GM20431 (cell line): ENCODE data around the gene ARHGEF12.

ENCODE experiments used
- in situ Hi-C: fragments of 300-500 bp; cut with MseI, MboI; formaldehyde crosslinking; loops from one replicate; pipeline ENCODE4 v1.15.0; 2020; ENCODE audit warnings: low sequenced_read_pairs; ENCODE audit not compliant: unreplicated experiment

The ARHGEF12 gene

GRCh38 chr11:120471131-120471530 lies 134.9 kb downstream of the ARHGEF12 start:
- in situ Hi-C loops: no loop called here

GRCh38 chr11:120471994-120472393 lies 135.8 kb downstream of the ARHGEF12 start:
- in situ Hi-C loops: no loop called here

- in situ Hi-C loops: no loop called here
These were observed 137.3 kb downstream of the ARHGEF12 start for GRCh38 chr11:120473503-120473902.

DNA sequence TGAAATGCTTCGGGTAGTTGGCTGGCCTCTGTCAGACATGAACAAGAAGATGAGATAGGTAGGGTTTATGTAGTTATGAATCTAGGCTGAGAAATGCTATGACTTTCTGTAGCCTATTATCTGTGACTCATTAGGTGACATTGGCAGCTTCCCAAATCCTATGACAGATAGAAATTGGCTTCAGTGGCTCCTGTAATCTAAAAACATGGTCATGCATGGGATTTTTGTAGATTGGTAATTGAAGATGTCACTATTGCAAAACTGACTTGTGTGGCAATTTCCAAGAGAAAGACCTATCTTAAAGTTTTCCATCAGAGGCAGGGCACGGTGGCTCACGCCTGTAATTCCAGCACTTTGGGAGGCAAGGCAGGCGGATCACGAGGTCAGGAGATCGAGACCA lies 145.9 kb downstream of the ARHGEF12 start:
- in situ Hi-C loops: no loop called here

DNA sequence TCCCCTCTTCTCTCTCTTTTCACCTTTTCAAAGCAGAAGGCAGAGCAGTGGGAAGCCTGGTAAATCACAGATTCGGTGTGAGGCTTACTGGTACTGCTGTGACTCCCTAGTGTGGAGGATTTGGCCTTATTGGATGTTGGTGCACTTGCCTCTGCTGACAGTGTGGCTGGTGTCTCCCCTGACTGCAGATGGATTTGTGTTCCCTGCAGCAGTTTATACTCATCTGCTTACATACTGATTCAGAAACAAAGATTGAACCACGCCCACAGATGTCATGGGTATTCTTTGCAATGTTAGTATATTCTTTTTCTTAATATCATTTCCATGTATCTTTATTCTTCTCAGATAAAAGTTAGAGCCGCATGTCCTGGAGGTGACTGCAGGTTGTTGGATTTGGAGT lies 148.5 kb downstream of the ARHGEF12 start:
- in situ Hi-C loops: no loop called here

DNA sequence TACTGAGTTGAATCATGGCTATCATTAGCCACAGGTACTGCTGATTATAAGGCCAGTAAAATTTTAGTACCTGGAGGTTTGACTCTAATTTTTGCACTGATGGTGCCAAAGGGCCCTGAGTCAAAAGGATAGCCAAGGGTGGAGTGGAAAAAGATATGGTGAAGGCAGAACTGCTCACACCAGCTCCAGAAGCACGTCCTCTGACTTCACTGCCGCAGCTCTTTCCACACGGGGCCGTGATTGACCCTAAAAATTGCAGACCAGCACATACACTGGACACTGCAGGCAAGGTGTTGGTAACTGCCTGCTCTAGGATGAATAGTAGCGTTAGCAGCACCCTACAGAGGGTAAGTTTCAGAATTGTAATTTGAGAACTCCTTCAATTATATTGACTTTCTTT lies 149.9 kb downstream of the ARHGEF12 start:
- in situ Hi-C loops: no loop called here

- in situ Hi-C loops: no loop called here
These were observed 153.6 kb downstream of the ARHGEF12 start for GRCh38 chr11:120489799-120490198.

DNA sequence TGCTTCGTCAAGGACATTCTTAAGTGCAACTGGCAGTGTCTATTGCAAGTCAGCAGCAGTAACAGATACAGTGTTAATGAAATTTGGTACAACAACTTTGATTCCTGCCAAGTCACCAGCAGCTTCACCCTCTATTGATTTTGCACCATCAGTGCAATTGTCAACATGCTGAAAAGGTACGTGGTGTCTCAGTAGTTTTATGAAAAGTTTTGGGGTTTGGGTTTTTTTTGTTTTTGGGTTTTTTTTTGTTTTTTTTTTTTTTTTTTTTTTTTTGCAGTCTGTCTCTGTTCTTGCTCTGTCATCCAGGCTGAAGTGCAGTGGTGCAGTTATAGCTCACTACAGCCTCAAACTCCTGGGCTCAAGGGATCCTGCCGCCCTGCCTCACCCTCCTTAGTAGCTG lies 156.3 kb downstream of the ARHGEF12 start:
- in situ Hi-C loops: no loop called here

DNA sequence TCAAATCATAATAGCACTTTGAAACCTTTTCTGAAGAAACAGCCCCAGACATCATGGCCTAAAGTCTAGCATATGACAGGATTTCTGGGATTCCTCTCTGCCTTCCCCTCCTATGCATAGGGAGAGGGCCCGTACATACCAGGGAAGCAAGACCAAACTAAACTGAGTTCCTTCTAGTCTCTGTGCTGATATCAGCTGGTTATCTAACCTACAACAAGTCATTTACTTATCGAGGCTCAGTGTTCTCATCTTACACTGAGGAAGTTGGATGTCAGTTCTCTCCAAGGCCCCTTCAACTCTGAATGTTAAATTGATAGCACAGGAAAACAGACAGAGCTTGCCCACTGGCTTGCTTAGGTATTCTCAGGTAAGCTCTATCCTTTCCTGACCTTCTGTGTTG lies 158.4 kb downstream of the ARHGEF12 start:
- in situ Hi-C loops: no loop called here

GRCh38 chr11:120499088-120499487 lies 162.9 kb downstream of the ARHGEF12 start:
- in situ Hi-C loops: no loop called here

GRCh38 chr11:120499859-120500258 lies 163.6 kb downstream of the ARHGEF12 start:
- in situ Hi-C loops: loop anchor here (10.0 to 25.0 kb wide), 2 partner anchors 435 to 612 kb away; partner anchors contain the start of gene TECTA

DNA sequence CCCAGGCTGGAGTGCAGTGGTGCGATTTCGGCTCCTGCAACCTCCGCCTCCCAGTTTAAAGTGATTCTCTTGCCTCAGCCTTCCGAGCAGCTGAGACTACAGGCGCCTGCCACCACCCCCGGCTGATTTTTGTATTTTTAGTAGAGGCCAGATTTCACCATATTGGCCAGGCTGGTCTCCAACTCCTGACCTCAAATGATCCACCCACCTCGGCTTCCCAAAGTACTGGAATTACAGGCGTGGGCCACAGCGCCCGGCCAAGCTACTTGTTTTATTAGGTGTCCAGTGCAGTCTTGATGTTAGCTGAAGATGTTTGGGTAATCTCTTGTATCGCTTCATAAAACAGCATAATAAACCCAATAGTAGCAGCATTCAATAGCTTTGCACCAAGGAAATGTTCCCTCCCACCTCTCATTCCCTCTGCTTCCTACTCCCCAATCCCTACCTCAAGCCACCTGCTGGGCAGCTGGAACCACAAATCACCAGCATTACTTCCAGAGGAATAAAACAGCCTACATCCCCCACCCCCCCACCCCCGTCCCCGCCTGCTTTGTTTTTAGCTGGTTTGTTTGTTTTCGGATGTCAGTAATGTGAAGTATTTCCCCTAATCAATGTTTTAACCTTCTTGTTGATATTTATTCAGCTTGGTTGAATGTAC lies 164.3 kb downstream of the ARHGEF12 start:
- in situ Hi-C loops: loop anchor here (10.0 to 25.0 kb wide), 2 partner anchors 434 to 612 kb away; partner anchors contain the start of gene TECTA

- in situ Hi-C loops: loop anchor here (10.0 to 25.0 kb wide), 2 partner anchors 433 to 611 kb away; partner anchors contain the start of gene TECTA
These were observed 165.2 kb downstream of the ARHGEF12 start for GRCh38 chr11:120501440-120501839.

GRCh38 chr11:120501976-120502755 lies 166.0 kb downstream of the ARHGEF12 start:
- in situ Hi-C loops: loop anchor here (10.0 to 25.0 kb wide), 2 partner anchors 433 to 610 kb away; partner anchors contain the start of gene TECTA

DNA sequence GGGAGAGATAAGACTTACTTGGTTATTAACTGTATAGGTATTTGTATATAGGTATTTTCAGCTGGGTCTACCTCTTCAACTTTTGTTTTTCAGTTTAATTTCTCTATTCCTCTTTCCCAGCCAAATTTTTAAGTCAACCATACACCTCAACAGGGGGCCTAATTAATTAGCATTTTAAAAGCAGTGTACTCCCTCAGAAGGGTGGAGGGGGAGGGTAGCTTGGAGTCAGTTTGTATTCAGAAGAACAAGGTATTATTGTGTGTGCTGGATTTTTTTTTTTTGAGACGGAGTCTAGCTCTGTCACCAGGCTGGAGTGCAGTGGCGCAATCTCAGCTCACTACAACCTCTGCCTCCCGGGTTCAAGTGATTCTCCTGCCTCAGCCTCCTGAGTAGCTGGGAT lies 167.3 kb downstream of the ARHGEF12 start:
- in situ Hi-C loops: loop anchor here (10.0 to 25.0 kb wide), 2 partner anchors 431 to 609 kb away; partner anchors contain the start of gene TECTA

GRCh38 chr11:120505801-120506425 lies 169.7 kb downstream of the ARHGEF12 start:
- in situ Hi-C loops: loop anchor here (10.0 to 25.0 kb wide), 2 partner anchors 429 to 606 kb away; partner anchors contain the start of gene TECTA

DNA sequence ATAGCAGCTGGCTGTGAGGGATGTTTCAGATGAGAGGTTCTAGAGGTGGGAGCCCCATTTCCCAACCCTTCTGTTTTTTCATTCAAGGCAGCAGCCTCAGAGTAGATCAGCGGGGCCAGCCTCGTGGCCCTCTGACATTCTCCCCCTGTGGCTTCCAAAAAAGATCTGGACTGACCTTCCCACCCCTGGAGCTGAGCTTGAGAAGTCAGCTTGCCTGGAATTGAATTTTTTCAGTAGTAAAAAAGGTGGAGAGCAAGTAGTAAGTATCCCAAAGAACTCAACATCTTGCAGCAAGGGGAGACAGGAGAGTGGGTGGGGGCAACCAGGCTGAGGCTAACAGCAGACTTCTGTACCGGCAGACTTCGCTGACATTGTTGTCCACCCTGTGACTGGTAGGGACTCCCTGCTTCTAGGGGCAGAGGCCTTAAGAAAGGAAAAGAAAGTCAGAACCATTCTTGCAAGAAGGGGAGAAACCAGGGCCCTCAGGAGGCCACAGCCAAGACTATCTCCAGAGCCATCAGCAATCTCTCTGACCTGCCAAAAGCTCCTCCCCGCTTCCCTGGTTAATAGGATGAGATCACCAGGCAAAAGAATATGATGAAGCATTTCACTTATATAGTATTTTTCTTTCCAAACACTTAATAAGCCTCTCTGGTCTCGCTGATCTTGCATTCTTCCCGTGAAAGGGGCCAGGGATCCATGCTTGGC lies 173.3 kb downstream of the ARHGEF12 start:
- in situ Hi-C loops: loop anchor here (10.0 to 25.0 kb wide), 3 partner anchors 175 to 603 kb away; partner anchors contain the start of gene TECTA

GRCh38 chr11:120510406-120511115 lies 174.3 kb downstream of the ARHGEF12 start:
- in situ Hi-C loops: loop anchor here (10.0 to 25.0 kb wide), 2 partner anchors 174 to 602 kb away; partner anchors contain the start of gene TECTA
